Measurements from ENCODE around the gene UROS.

Gene UROS

GRCh38 chr10:125822878-125823662 lies at the start of gene UROS, which contains the start of gene BCCIP:
Gene UROS, minus strand, starts transcription at chr10:125823258. Its CDS starts 6,759 bp downstream, at chr10:125816499.
Gene BCCIP, plus strand, starts transcription at chr10:125823546. Its CDS starts 12 bp downstream, at chr10:125823558.
- Mint-ChIP-seq H3K27ac (peak within 1 kb of the TSS; percentile 88), H3K9me3 (no peaks in the 10 kb centered on the region), H3K4me3 (no peak within 1 kb of the TSS), H3K36me3 (peaks cover 7 to 11% of the 10 kb centered on the region in 2 donors), H3K4me1 (peaks cover 18 to 36% of the 10 kb centered on the region in 2 donors), H3K27me3 (no peaks in the 10 kb centered on the region)
- peak; percentile 84 for DNase-seq
- peak; percentile 86 to 87 for ATAC-seq (replicated peaks)

- no peaks in the 10 kb centered on the region for H3K27me3 Mint-ChIP-seq
- peaks cover 0 to 3% of the 10 kb centered on the region in 2 donors for H3K9me3 Mint-ChIP-seq
- no peak for ATAC-seq (replicated peaks)
- no peak for DNase-seq
- no peak overlapping the region for H3K4me3 Mint-ChIP-seq
- H3K4me1 Mint-ChIP-seq: no peaks in the 10 kb centered on the region
- H3K36me3 Mint-ChIP-seq: peaks cover 19 to 23% of the 10 kb centered on the region in 2 donors
- no peak overlapping the region for H3K27ac Mint-ChIP-seq
Observed at GRCh38 chr10:125871338-125871737, 48.3 kb upstream of the UROS start.

GRCh38 chr10:125868372-125868975 lies 45.4 kb upstream of the UROS start:
- no peaks in the 10 kb centered on the region for H3K27me3 Mint-ChIP-seq
- H3K36me3 Mint-ChIP-seq: peaks cover 8 to 17% of the 10 kb centered on the region in 2 donors
- H3K9me3 Mint-ChIP-seq: no peaks in the 10 kb centered on the region
- H3K27ac Mint-ChIP-seq: no peak overlapping the region
- H3K4me3 Mint-ChIP-seq: no peak overlapping the region
- ATAC-seq (replicated peaks) (peak in 1 of 2 donors; percentile 51), DNase-seq (no peak)
- no peaks in the 10 kb centered on the region for H3K4me1 Mint-ChIP-seq

GRCh38 chr10:125866421-125867029 lies 43.5 kb upstream of the UROS start:
- Mint-ChIP-seq H3K4me1 (no peaks in the 10 kb centered on the region), H3K27me3 (no peaks in the 10 kb centered on the region), H3K4me3 (no peak overlapping the region), H3K9me3 (no peaks in the 10 kb centered on the region), H3K36me3 (peaks cover 8 to 17% of the 10 kb centered on the region in 2 donors), H3K27ac (no peak overlapping the region)
- DNase-seq: no peak
- ATAC-seq (replicated peaks): no peak

GRCh38 chr10:125865120-125865519 lies 42.1 kb upstream of the UROS start:
- peaks cover 8 to 17% of the 10 kb centered on the region in 2 donors for H3K36me3 Mint-ChIP-seq
- H3K4me1 Mint-ChIP-seq: no peaks in the 10 kb centered on the region
- no peak overlapping the region for H3K27ac Mint-ChIP-seq
- H3K9me3 Mint-ChIP-seq: no peaks in the 10 kb centered on the region
- DNase-seq (no peak), ATAC-seq (replicated peaks) (no peak)
- no peaks in the 10 kb centered on the region for H3K27me3 Mint-ChIP-seq
- H3K4me3 Mint-ChIP-seq: no peak overlapping the region

GRCh38 chr10:125859128-125859817 lies 36.2 kb upstream of the UROS start:
- Mint-ChIP-seq H3K27me3 (no peaks in the 10 kb centered on the region), H3K4me1 (no peaks in the 10 kb centered on the region), H3K27ac (no peak overlapping the region), H3K9me3 (no peaks in the 10 kb centered on the region), H3K36me3 (peaks cover 7% of the 10 kb centered on the region in 2 donors), H3K4me3 (no peak overlapping the region)
- ATAC-seq (replicated peaks) (no peak), DNase-seq (no peak)

GRCh38 chr10:125857185-125857760 lies 34.2 kb upstream of the UROS start:
- no peaks in the 10 kb centered on the region for H3K4me1 Mint-ChIP-seq
- peaks cover 16 to 17% of the 10 kb centered on the region in 2 donors for H3K36me3 Mint-ChIP-seq
- ATAC-seq (replicated peaks) (no peak), DNase-seq (no peak)
- H3K27ac Mint-ChIP-seq: no peak overlapping the region
- H3K4me3 Mint-ChIP-seq: no peak overlapping the region
- no peaks in the 10 kb centered on the region for H3K27me3 Mint-ChIP-seq
- no peaks in the 10 kb centered on the region for H3K9me3 Mint-ChIP-seq

- no peaks in the 10 kb centered on the region for H3K27me3 Mint-ChIP-seq
- H3K4me3 Mint-ChIP-seq: no peak overlapping the region
- DNase-seq (no peak), ATAC-seq (replicated peaks) (no peak)
- peaks cover 30 to 38% of the 10 kb centered on the region in 2 donors for H3K36me3 Mint-ChIP-seq
- H3K4me1 Mint-ChIP-seq: no peaks in the 10 kb centered on the region
- H3K27ac Mint-ChIP-seq: no peak overlapping the region
- H3K9me3 Mint-ChIP-seq: no peaks in the 10 kb centered on the region
Observed at GRCh38 chr10:125852487-125852886, 29.4 kb upstream of the UROS start.

- no peak for ATAC-seq (replicated peaks)
- H3K4me3 Mint-ChIP-seq: no peak overlapping the region
- no peaks in the 10 kb centered on the region for H3K27me3 Mint-ChIP-seq
- H3K27ac Mint-ChIP-seq: no peak overlapping the region
- no peaks in the 10 kb centered on the region for H3K9me3 Mint-ChIP-seq
- peaks cover 39 to 48% of the 10 kb centered on the region in 2 donors for H3K36me3 Mint-ChIP-seq
- H3K4me1 Mint-ChIP-seq: no peaks in the 10 kb centered on the region
- no peak for DNase-seq
Observed at GRCh38 chr10:125850766-125851731, 28.0 kb upstream of the UROS start.

GRCh38 chr10:125849448-125849847 lies 26.4 kb upstream of the UROS start:
- peaks cover 36 to 49% of the 10 kb centered on the region in 2 donors for H3K36me3 Mint-ChIP-seq
- no peak overlapping the region for H3K27ac Mint-ChIP-seq
- no peaks in the 10 kb centered on the region for H3K27me3 Mint-ChIP-seq
- no peaks in the 10 kb centered on the region for H3K9me3 Mint-ChIP-seq
- H3K4me1 Mint-ChIP-seq: no peaks in the 10 kb centered on the region
- no peak for DNase-seq
- ATAC-seq (replicated peaks): no peak
- no peak overlapping the region for H3K4me3 Mint-ChIP-seq

- H3K27me3 Mint-ChIP-seq: no peaks in the 10 kb centered on the region
- no peak overlapping the region for H3K4me3 Mint-ChIP-seq
- DNase-seq (no peak), ATAC-seq (replicated peaks) (no peak)
- no peaks in the 10 kb centered on the region for H3K4me1 Mint-ChIP-seq
- H3K36me3 Mint-ChIP-seq: peaks cover 34 to 48% of the 10 kb centered on the region in 2 donors
- H3K9me3 Mint-ChIP-seq: no peaks in the 10 kb centered on the region
- H3K27ac Mint-ChIP-seq: no peak overlapping the region
Observed at GRCh38 chr10:125848857-125849256, 25.8 kb upstream of the UROS start.

GRCh38 chr10:125848371-125848770 lies 25.3 kb upstream of the UROS start:
- DNase-seq (no peak), ATAC-seq (replicated peaks) (no peak)
- no peaks in the 10 kb centered on the region for H3K9me3 Mint-ChIP-seq
- no peaks in the 10 kb centered on the region for H3K27me3 Mint-ChIP-seq
- peaks cover 32 to 47% of the 10 kb centered on the region in 2 donors for H3K36me3 Mint-ChIP-seq
- no peaks in the 10 kb centered on the region for H3K4me1 Mint-ChIP-seq
- no peak overlapping the region for H3K27ac Mint-ChIP-seq
- no peak overlapping the region for H3K4me3 Mint-ChIP-seq

GRCh38 chr10:125846894-125847293 lies 23.8 kb upstream of the UROS start:
- H3K27me3 Mint-ChIP-seq: no peaks in the 10 kb centered on the region
- no peak overlapping the region for H3K4me3 Mint-ChIP-seq
- H3K27ac Mint-ChIP-seq: no peak overlapping the region
- no peak for DNase-seq
- H3K36me3 Mint-ChIP-seq: peaks cover 35 to 42% of the 10 kb centered on the region in 2 donors
- no peak for ATAC-seq (replicated peaks)
- no peaks in the 10 kb centered on the region for H3K9me3 Mint-ChIP-seq
- no peaks in the 10 kb centered on the region for H3K4me1 Mint-ChIP-seq
